ENCODE results near the gene TGOLN2.

- TF ChIP-seq CTCF (IDR thresholded peaks at IDR 0.05) = no peak
- TF ChIP-seq POLR2AphosphoS5 (IDR thresholded peaks at IDR 0.05) = peak; percentile 91
- peak; percentile 25 for TF ChIP-seq POLR2A (IDR thresholded peaks at IDR 0.05)
Observed at GRCh38 chr2:85369500-85369899, 41.7 kb upstream of the TGOLN2 start.

Measured in prostate gland (tissue), 2 donors.